ENCODE results near the gene IMP3. TPM values are rescaled to one million over a fixed set of nuclear protein-coding genes. Genes with fewer than 3 reads are reported as not detected.

The IMP3 gene
- total RNA-seq, 1 experiment from 2014 or later = 56.0 TPM

DNA sequence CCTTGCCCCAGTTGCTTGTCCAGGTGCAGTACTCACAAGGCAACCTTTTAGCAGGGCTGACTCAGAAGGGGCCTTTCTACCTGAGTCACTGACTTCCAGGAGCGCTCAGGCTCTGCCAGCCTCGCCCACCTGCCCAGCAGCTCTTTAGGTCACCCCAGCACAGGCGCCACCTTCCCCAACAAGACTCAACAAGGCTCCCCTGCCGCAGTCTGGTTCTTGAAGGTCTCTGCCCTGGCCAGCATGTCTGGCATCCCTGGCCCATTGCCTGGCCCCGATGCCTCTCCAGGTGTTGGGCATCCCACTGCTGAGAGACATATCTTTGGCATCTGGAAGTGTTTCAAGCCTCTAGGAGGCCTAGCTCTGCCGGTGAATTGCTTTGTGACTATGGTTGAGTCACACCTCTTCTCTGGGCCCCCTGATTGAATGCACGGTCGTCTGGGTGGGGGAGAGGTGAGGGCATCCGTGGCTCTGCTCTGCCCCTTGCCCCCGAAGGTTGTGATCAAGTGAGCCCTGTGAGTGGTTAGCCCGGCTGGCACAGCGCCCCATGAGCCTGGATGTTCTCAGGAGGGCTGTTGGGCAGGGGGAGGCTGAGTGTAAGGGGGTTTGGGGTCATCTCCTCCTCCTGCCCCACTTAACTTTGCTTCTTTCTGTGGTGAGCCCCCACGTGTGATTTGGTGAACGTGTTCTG, 29.3 kb upstream of the IMP3 start:
- Histone ChIP-seq H3K9me3 (ENCODE audit: control insufficient read depth, insufficient read depth, low read depth, low read length) (no peaks in the 10 kb centered on the region), H3K4me1 (ENCODE audit: control insufficient read depth, insufficient read depth, low read length) (peaks cover 38% of the 10 kb centered on the region), H3K36me3 (ENCODE audit: control insufficient read depth, insufficient read depth, low read length) (no peaks in the 10 kb centered on the region), H3K27me3 (ENCODE audit: control insufficient read depth, insufficient read depth, low read length) (no peaks in the 10 kb centered on the region), H3K4me3 (ENCODE audit: low read depth in 2 of 2, low read length in 2 of 2) (no peak overlapping the region), H3K27ac (ENCODE audit: low read length) (no peak overlapping the region)
- DNase-seq (ENCODE audit: low read depth, low spot score) (no peak), ATAC-seq (no peak)
- POLR2A ChIA-PET = no interaction called here
- no TSS peak for BruUV-seq (replicated peaks)
- CTCF ChIA-PET = interaction anchor here (1.5 kb wide), 1 partner anchor 10 kb away, joined by 5 read pairs; no protein-coding TSS in a partner anchor
- intact Hi-C loops (cut with micrococcal nuclease; ENCODE audit: unreplicated experiment) (no loop called here), in situ Hi-C loops (cut with HindIII; ENCODE audit: low pct_unique_long_range_greater_than_20kb, low sequenced_read_pairs) (no loop called here)
- TF ChIP-seq POLR2AphosphoS5 (IDR thresholded peaks at IDR 0.05; ENCODE audit: low read depth, low read length) = no peak
- TF ChIP-seq, protein P1, sequence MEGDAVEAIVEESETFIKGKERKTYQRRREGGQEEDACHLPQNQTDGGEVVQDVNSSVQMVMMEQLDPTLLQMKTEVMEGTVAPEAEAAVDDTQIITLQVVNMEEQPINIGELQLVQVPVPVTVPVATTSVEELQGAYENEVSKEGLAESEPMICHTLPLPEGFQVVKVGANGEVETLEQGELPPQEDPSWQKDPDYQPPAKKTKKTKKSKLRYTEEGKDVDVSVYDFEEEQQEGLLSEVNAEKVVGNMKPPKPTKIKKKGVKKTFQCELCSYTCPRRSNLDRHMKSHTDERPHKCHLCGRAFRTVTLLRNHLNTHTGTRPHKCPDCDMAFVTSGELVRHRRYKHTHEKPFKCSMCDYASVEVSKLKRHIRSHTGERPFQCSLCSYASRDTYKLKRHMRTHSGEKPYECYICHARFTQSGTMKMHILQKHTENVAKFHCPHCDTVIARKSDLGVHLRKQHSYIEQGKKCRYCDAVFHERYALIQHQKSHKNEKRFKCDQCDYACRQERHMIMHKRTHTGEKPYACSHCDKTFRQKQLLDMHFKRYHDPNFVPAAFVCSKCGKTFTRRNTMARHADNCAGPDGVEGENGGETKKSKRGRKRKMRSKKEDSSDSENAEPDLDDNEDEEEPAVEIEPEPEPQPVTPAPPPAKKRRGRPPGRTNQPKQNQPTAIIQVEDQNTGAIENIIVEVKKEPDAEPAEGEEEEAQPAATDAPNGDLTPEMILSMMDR (IDR thresholded peaks at IDR 0.05) = no peak
- no peak for TF ChIP-seq SIN3A (IDR thresholded peaks at IDR 0.05; ENCODE audit: borderline replicate concordance, insufficient read depth, low read depth, low read length)
- TF ChIP-seq, protein P2, sequence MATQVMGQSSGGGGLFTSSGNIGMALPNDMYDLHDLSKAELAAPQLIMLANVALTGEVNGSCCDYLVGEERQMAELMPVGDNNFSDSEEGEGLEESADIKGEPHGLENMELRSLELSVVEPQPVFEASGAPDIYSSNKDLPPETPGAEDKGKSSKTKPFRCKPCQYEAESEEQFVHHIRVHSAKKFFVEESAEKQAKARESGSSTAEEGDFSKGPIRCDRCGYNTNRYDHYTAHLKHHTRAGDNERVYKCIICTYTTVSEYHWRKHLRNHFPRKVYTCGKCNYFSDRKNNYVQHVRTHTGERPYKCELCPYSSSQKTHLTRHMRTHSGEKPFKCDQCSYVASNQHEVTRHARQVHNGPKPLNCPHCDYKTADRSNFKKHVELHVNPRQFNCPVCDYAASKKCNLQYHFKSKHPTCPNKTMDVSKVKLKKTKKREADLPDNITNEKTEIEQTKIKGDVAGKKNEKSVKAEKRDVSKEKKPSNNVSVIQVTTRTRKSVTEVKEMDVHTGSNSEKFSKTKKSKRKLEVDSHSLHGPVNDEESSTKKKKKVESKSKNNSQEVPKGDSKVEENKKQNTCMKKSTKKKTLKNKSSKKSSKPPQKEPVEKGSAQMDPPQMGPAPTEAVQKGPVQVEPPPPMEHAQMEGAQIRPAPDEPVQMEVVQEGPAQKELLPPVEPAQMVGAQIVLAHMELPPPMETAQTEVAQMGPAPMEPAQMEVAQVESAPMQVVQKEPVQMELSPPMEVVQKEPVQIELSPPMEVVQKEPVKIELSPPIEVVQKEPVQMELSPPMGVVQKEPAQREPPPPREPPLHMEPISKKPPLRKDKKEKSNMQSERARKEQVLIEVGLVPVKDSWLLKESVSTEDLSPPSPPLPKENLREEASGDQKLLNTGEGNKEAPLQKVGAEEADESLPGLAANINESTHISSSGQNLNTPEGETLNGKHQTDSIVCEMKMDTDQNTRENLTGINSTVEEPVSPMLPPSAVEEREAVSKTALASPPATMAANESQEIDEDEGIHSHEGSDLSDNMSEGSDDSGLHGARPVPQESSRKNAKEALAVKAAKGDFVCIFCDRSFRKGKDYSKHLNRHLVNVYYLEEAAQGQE (IDR thresholded peaks at IDR 0.05; ENCODE audit: insufficient read depth in 1 of 2, low read depth in 2 of 2, low read length in 1 of 2) = no peak
- TF ChIP-seq TCF7L2 (IDR thresholded peaks at IDR 0.05; ENCODE audit: low read depth, low read length) = no peak

DNA sequence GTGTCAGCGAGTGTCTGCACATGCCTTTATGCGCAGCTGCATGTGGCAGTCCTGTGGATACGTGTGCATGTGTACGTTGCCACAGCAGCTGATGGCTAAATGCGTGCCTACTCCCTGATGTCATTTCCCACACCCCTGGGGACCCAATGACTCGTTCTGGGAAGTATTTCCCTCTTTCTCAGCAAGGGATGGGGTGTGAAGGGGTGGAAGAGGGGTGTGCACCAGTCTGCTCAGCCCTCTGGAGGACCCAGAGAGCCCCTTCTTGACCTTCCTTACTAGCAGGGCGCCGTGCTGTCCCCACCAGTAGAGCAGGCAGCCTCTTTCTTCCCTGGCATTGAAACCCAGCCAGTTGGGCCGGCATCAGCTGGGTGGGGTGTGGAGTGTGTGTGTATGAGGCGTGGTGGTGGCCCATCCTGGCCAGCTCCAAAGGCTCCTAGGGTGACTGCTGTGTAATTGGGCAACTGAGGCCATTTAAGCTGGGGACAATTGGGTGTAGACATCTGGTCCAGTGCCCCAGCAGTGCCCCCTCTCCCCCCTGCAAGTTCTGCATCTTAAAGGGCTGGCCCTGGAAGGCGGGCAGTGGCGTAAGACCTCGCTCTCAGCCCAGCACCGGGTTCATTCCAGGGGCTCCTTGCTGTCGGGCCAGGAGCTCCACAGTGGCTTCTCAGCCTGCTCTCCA, 26.9 kb upstream of the IMP3 start:
- Histone ChIP-seq H3K4me3 (ENCODE audit: low read depth in 2 of 2, low read length in 2 of 2) (no peak overlapping the region), H3K4me1 (ENCODE audit: control insufficient read depth, insufficient read depth, low read length) (peaks cover 22% of the 10 kb centered on the region), H3K36me3 (ENCODE audit: control insufficient read depth, insufficient read depth, low read length) (no peaks in the 10 kb centered on the region), H3K9me3 (ENCODE audit: control insufficient read depth, insufficient read depth, low read depth, low read length) (no peaks in the 10 kb centered on the region), H3K27me3 (ENCODE audit: control insufficient read depth, insufficient read depth, low read length) (no peaks in the 10 kb centered on the region), H3K27ac (ENCODE audit: low read length) (peak overlapping the region; percentile 44; the same call in 1 of the 2 replicates)
- TF ChIP-seq SIN3A (IDR thresholded peaks at IDR 0.05; ENCODE audit: borderline replicate concordance, insufficient read depth, low read depth, low read length) = no peak
- no peak for TF ChIP-seq TCF7L2 (IDR thresholded peaks at IDR 0.05; ENCODE audit: low read depth, low read length)
- TF ChIP-seq, protein P2 (IDR thresholded peaks at IDR 0.05; ENCODE audit: insufficient read depth in 1 of 2, low read depth in 2 of 2, low read length in 1 of 2) = no peak
- TF ChIP-seq, protein P1 (IDR thresholded peaks at IDR 0.05) = no peak
- TF ChIP-seq POLR2AphosphoS5 (IDR thresholded peaks at IDR 0.05; ENCODE audit: low read depth, low read length) = no peak
- ATAC-seq (peak; percentile 82), DNase-seq (ENCODE audit: low read depth, low spot score) (peak; percentile 86)
- BruUV-seq (replicated peaks) = no TSS peak
- ChIA-PET POLR2A (no interaction called here), CTCF (no interaction called here)
- in situ Hi-C loops (cut with HindIII; ENCODE audit: low pct_unique_long_range_greater_than_20kb, low sequenced_read_pairs) (no loop called here), intact Hi-C loops (cut with micrococcal nuclease; ENCODE audit: unreplicated experiment) (no loop called here)
